ENCODE results near the gene ENDOG. TPM values are rescaled to one million over a fixed set of nuclear protein-coding genes. Genes with fewer than 3 reads are reported as not detected.
"Not testable (repeated sequence)": the region's sequence is repeated elsewhere in the genome, so short reads cannot be mapped to it uniquely, and the experiment has no call there.

Gene ENDOG
- total RNA-seq, 2 experiments from 2014 or later, result 16.2 to 19.5 TPM

GRCh38 chr9:128825923-128826700, 7.8 kb downstream of the ENDOG start:
- H3K36me3 Mint-ChIP-seq, result peaks cover 6% of the 10 kb centered on the region

GRCh38 chr9:128828267-128828666, 10.0 kb downstream of the ENDOG start:
- peak overlapping the region; percentile 92 for H3K27ac Mint-ChIP-seq
- ATAC-seq (ENCODE audit: low read depth) (no peak), DNase-seq (no peak)
- no peaks in the 10 kb centered on the region for H3K27me3 Mint-ChIP-seq
- H3K9me3 Mint-ChIP-seq, result no peaks in the 10 kb centered on the region
- H3K4me1 Mint-ChIP-seq, result peaks cover 23% of the 10 kb centered on the region
- POLR2A ChIA-PET, result interaction anchor here (2.3 kb wide), 1 partner anchor 10 kb away, joined by 9 read pairs; the partner anchor contains the start of gene ENDOG
- peaks cover 4% of the 10 kb centered on the region for H3K36me3 Mint-ChIP-seq
- peak overlapping the region; percentile 96 for H3K4me3 Mint-ChIP-seq

More at GRCh38 chr9:128825923-128826700, 7.8 kb downstream of the ENDOG start:
- H3K27ac Mint-ChIP-seq, result no peak overlapping the region
- H3K4me3 Mint-ChIP-seq, result no peak overlapping the region
- ATAC-seq (ENCODE audit: low read depth) (no peak), DNase-seq (no peak)
- no peaks in the 10 kb centered on the region for H3K27me3 Mint-ChIP-seq
- peaks cover 25% of the 10 kb centered on the region for H3K4me1 Mint-ChIP-seq
- POLR2A ChIA-PET, result interaction anchor here (0.5 kb wide), 1 partner anchor 8 kb away, joined by 4 read pairs; no protein-coding TSS in a partner anchor
- no peaks in the 10 kb centered on the region for H3K9me3 Mint-ChIP-seq

GRCh38 chr9:128828719-128829452, 10.6 kb downstream of the ENDOG start:
- DNase-seq (no peak), ATAC-seq (ENCODE audit: low read depth) (no peak)
- Mint-ChIP-seq H3K36me3 (peaks cover 4% of the 10 kb centered on the region), H3K27ac (peak overlapping the region; percentile 92), H3K9me3 (no peaks in the 10 kb centered on the region), H3K27me3 (no peaks in the 10 kb centered on the region), H3K4me3 (peak overlapping the region; percentile 96), H3K4me1 (peaks cover 23% of the 10 kb centered on the region)
- POLR2A ChIA-PET, result interaction anchor here (0.5 to 2.3 kb wide), 6 partner anchors 10 to 276 kb away, joined by 3 to 32 read pairs (median 4); partner anchors contain the start of genes DOLK, ENDOG, NUP188 and ZDHHC12

- POLR2A ChIA-PET, result interaction anchor here (0.6 to 1.6 kb wide), 14 partner anchors 8 to 243 kb away, joined by 3 to 32 read pairs (median 4); partner anchors contain the start of genes DOLK, ENDOG, MIGA2 and NUP188
- Mint-ChIP-seq H3K36me3 (peaks cover 3% of the 10 kb centered on the region), H3K27ac (peak within 1 kb of the TSS; percentile 92), H3K4me3 (peak within 1 kb of the TSS; percentile 96), H3K9me3 (no peaks in the 10 kb centered on the region), H3K4me1 (peaks cover 23% of the 10 kb centered on the region), H3K27me3 (no peaks in the 10 kb centered on the region)
- ATAC-seq (ENCODE audit: low read depth) (peak; percentile 98), DNase-seq (peak; percentile 95)
Observed at GRCh38 chr9:128829477-128830251, 11.4 kb downstream of the ENDOG start, which contains the start of gene SPOUT1. SPOUT1 (minus strand) TSS chr9:128829794; CDS start chr9:128829780, 14 bp downstream.

- peaks cover 12% of the 10 kb centered on the region for H3K4me1 Mint-ChIP-seq
- peaks cover 5% of the 10 kb centered on the region for H3K36me3 Mint-ChIP-seq
- DNase-seq (no peak), ATAC-seq (ENCODE audit: low read depth) (no peak)
- H3K9me3 Mint-ChIP-seq, result no peaks in the 10 kb centered on the region
- no peak overlapping the region for H3K4me3 Mint-ChIP-seq
- H3K27ac Mint-ChIP-seq, result no peak overlapping the region
- no peaks in the 10 kb centered on the region for H3K27me3 Mint-ChIP-seq
- POLR2A ChIA-PET, result no interaction called here
Observed at GRCh38 chr9:128833696-128834095, 15.4 kb downstream of the ENDOG start.

- Mint-ChIP-seq H3K27ac (no peak overlapping the region), H3K9me3 (no peaks in the 10 kb centered on the region), H3K4me1 (no peaks in the 10 kb centered on the region), H3K36me3 (peaks cover 2% of the 10 kb centered on the region), H3K27me3 (no peaks in the 10 kb centered on the region), H3K4me3 (no peak overlapping the region)
- POLR2A ChIA-PET, result interaction anchor here (0.6 to 0.9 kb wide), 2 partner anchors 17 to 62 kb away, joined by 3 to 4 read pairs; partner anchors contain the start of gene ENDOG
- no peak for ATAC-seq (ENCODE audit: low read depth)
- DNase-seq, result no peak
Observed at GRCh38 chr9:128835246-128836210, 17.2 kb downstream of the ENDOG start.

GRCh38 chr9:128836509-128837145, 18.3 kb downstream of the ENDOG start:
- DNase-seq (no peak), ATAC-seq (ENCODE audit: low read depth) (no peak)
- Mint-ChIP-seq H3K36me3 (peaks cover 2% of the 10 kb centered on the region), H3K9me3 (no peaks in the 10 kb centered on the region), H3K27ac (no peak overlapping the region), H3K27me3 (no peaks in the 10 kb centered on the region), H3K4me3 (no peak overlapping the region), H3K4me1 (no peaks in the 10 kb centered on the region)
- POLR2A ChIA-PET, result interaction anchor here (0.6 kb wide), 1 partner anchor 63 kb away, joined by 4 read pairs; no protein-coding TSS in a partner anchor

GRCh38 chr9:128838338-128838737, 20.0 kb downstream of the ENDOG start:
- POLR2A ChIA-PET, result interaction anchor here (1.0 to 1.4 kb wide), 2 partner anchors 8 to 66 kb away, joined by 3 to 4 read pairs; partner anchors contain the start of gene SPOUT1
- Mint-ChIP-seq H3K27me3 (no peaks in the 10 kb centered on the region), H3K36me3 (peaks cover 5% of the 10 kb centered on the region), H3K9me3 (no peaks in the 10 kb centered on the region), H3K4me1 (no peaks in the 10 kb centered on the region), H3K27ac (no peak overlapping the region), H3K4me3 (no peak overlapping the region)
- DNase-seq (no peak), ATAC-seq (ENCODE audit: low read depth) (no peak)

GRCh38 chr9:128840524-128840923, 22.2 kb downstream of the ENDOG start:
- H3K4me3 Mint-ChIP-seq, result no peak overlapping the region
- POLR2A ChIA-PET, result no interaction called here
- H3K9me3 Mint-ChIP-seq, result no peaks in the 10 kb centered on the region
- H3K36me3 Mint-ChIP-seq, result peaks cover 5% of the 10 kb centered on the region
- DNase-seq (no peak), ATAC-seq (ENCODE audit: low read depth) (no peak)
- H3K27ac Mint-ChIP-seq, result no peak overlapping the region
- H3K4me1 Mint-ChIP-seq, result no peaks in the 10 kb centered on the region
- no peaks in the 10 kb centered on the region for H3K27me3 Mint-ChIP-seq

- Mint-ChIP-seq H3K4me3 (no peak overlapping the region), H3K27me3 (no peaks in the 10 kb centered on the region), H3K27ac (no peak overlapping the region), H3K9me3 (no peaks in the 10 kb centered on the region), H3K36me3 (peaks cover 5% of the 10 kb centered on the region), H3K4me1 (no peaks in the 10 kb centered on the region)
- POLR2A ChIA-PET, result interaction anchor here (1.1 kb wide), 1 partner anchor 12 kb away, joined by 4 read pairs; the partner anchor contains the start of gene SPOUT1
- DNase-seq (no peak), ATAC-seq (ENCODE audit: low read depth) (no peak)
Observed at GRCh38 chr9:128841694-128842492, 23.6 kb downstream of the ENDOG start.

GRCh38 chr9:128843171-128843570, 24.9 kb downstream of the ENDOG start:
- H3K9me3 Mint-ChIP-seq; H3K27ac Mint-ChIP-seq; POLR2A ChIA-PET; H3K4me1 Mint-ChIP-seq; H3K4me3 Mint-ChIP-seq; H3K36me3 Mint-ChIP-seq; ATAC-seq (ENCODE audit: low read depth); H3K27me3 Mint-ChIP-seq; DNase-seq: not testable (repeated sequence)

Measured in activated naive CD8-positive, alpha-beta T cell treated with anti-CD3 and anti-CD28 coated beads, Interleukin-2, amount 10 ng/mL, durations not matched to agents 7 days and 5 days (primary cell).